Mesenchymal stem cell (in vitro differentiated cells and primary cell): ENCODE measurements around the gene KCNJ10.

Source experiments
- DNase-seq: peaks from one replicate; pipeline ENCODE4 v3.0.0-alpha.2; 2013
- H2AFZ ChIP-seq: one replicate; pipeline ENCODE4 v1.6.1; 2013; ENCODE audit warnings: low read depth, mild to moderate bottlenecking, control low read depth, inconsistent platforms, low read length, moderate library complexity
- H2AK5ac ChIP-seq: 2 replicates; pipeline ENCODE4 v1.6.1; 2013; ENCODE audit warnings: low read length, moderate library complexity, mild to moderate bottlenecking, inconsistent platforms; ENCODE audit not compliant: severe bottlenecking
- H2BK120ac ChIP-seq: one replicate; pipeline ENCODE4 v1.6.1; 2013; ENCODE audit warnings: low read depth, mild to moderate bottlenecking, inconsistent platforms, low read length, moderate library complexity
- H2BK12ac ChIP-seq, 2 experiments: one replicate each; pipeline ENCODE4 v1.6.1; 2013; ENCODE audit warnings: inconsistent platforms in 2 of 2, low read length in 2 of 2, mild to moderate bottlenecking in 2 of 2, moderate library complexity in 2 of 2, control low read depth in 1 of 2
- H2BK15ac ChIP-seq: one replicate; pipeline ENCODE4 v1.6.1; 2013; ENCODE audit warnings: mild to moderate bottlenecking, low read depth, inconsistent platforms; ENCODE audit not compliant: poor library complexity, severe bottlenecking
- H2BK5ac ChIP-seq: 2 replicates; pipeline ENCODE4 v1.6.1; 2013; ENCODE audit warnings: low read depth, mild to moderate bottlenecking, low read length, control low read depth, inconsistent platforms; ENCODE audit not compliant: poor library complexity, severe bottlenecking
- H3K14ac ChIP-seq, 2 experiments: one replicate each; pipeline ENCODE4 v1.6.1; 2013; ENCODE audit warnings: inconsistent platforms in 2 of 2, low read length in 2 of 2, control low read depth in 1 of 2, mild to moderate bottlenecking in 1 of 2, moderate library complexity in 1 of 2
- H3K18ac ChIP-seq, 2 experiments: one replicate each; pipeline ENCODE4 v1.6.1; 2013; ENCODE audit warnings: inconsistent platforms in 2 of 2, low read length in 2 of 2, control low read depth in 1 of 2, low read depth in 1 of 2, mild to moderate bottlenecking in 1 of 2
- H3K23ac ChIP-seq, 2 experiments: one replicate each; pipeline ENCODE4 v1.6.1; 2013; ENCODE audit warnings: inconsistent platforms in 2 of 2, low read length in 2 of 2, mild to moderate bottlenecking in 2 of 2, moderate library complexity in 2 of 2, control low read depth in 1 of 2
- H3K27ac ChIP-seq: 2 replicates; pipeline ENCODE4 v1.5.1; 2013; ENCODE audit warnings: mild to moderate bottlenecking, moderate library complexity, low read length, control low read depth, inconsistent platforms; ENCODE audit not compliant: poor library complexity, severe bottlenecking
- H3K27me3 ChIP-seq, 2 experiments: 2 replicates each; pipeline versions ENCODE4 v1.6.1 to v1.7.0; 2013; ENCODE audit warnings: low read length in 2 of 2, mild to moderate bottlenecking in 2 of 2, moderate library complexity in 2 of 2, control low read depth in 1 of 2, inconsistent platforms in 1 of 2; ENCODE audit not compliant: control insufficient read depth in 1 of 2, insufficient read depth in 1 of 2
- H3K36me3 ChIP-seq, 2 experiments: 2 replicates each; pipeline versions ENCODE4 v1.6.1 to v1.7.0; 2013; ENCODE audit warnings: low read length in 2 of 2, control low read depth in 1 of 2, inconsistent platforms in 1 of 2, low read depth in 1 of 2, mild to moderate bottlenecking in 1 of 2; ENCODE audit not compliant: insufficient read depth in 2 of 2, control insufficient read depth in 1 of 2
- H3K4ac ChIP-seq, 2 experiments: one replicate each; pipeline ENCODE4 v1.6.1; 2013; ENCODE audit warnings: inconsistent platforms in 2 of 2, low read length in 2 of 2, mild to moderate bottlenecking in 2 of 2, moderate library complexity in 2 of 2, control low read depth in 1 of 2, low read depth in 1 of 2
- H3K4me1 ChIP-seq: 2 replicates; pipeline ENCODE4 v1.6.1; 2013; ENCODE audit warnings: low read depth, low read length, control low read depth; ENCODE audit not compliant: control insufficient read depth, insufficient read depth
- H3K4me2 ChIP-seq: 2 replicates; pipeline ENCODE4 v1.6.1; 2013; ENCODE audit warnings: low read length, mild to moderate bottlenecking, inconsistent platforms; ENCODE audit not compliant: poor library complexity, severe bottlenecking
- H3K4me3 ChIP-seq, 2 experiments: 2 replicates each; pipeline versions ENCODE4 v1.5.1 to v1.7.0; 2013; ENCODE audit warnings: low read length in 2 of 2, mild to moderate bottlenecking in 2 of 2, control low read depth in 1 of 2, low read depth in 1 of 2; ENCODE audit not compliant: insufficient read depth in 1 of 2
- H3K79me1 ChIP-seq: replicated peaks from 2 replicates; pipeline ENCODE4 v1.6.1; 2013; ENCODE audit warnings: mild to moderate bottlenecking, control low read depth, low read length, inconsistent platforms; ENCODE audit not compliant: poor library complexity, severe bottlenecking
- H3K9ac ChIP-seq: 2 replicates; pipeline ENCODE4 v1.7.0; 2013; ENCODE audit warnings: mild to moderate bottlenecking, low read length, moderate library complexity
- H3K9me3 ChIP-seq: 2 replicates; pipeline ENCODE4 v1.7.0; 2013; ENCODE audit warnings: mild to moderate bottlenecking, low read length; ENCODE audit not compliant: control insufficient read depth
- H4K8ac ChIP-seq: one replicate; pipeline ENCODE4 v1.6.1; 2013; ENCODE audit warnings: inconsistent platforms, mild to moderate bottlenecking, low read length, moderate library complexity
- H4K91ac ChIP-seq: one replicate; pipeline ENCODE4 v1.6.1; 2013; ENCODE audit warnings: mild to moderate bottlenecking, low read length, inconsistent platforms
- WGBS: methylation state at CpG from one replicate; pipeline ENCODE4 v1.1.7; 2013; ENCODE audit warnings: mixed read lengths; 5-methylcytosine and 5-hydroxymethylcytosine counted together

Gene KCNJ10

GRCh38 chr1:160116283-160117147, 46.6 kb upstream of the KCNJ10 start:
- Histone ChIP-seq H3K14ac (no peak overlapping the region), H3K4me3 (no peak overlapping the region), H3K27me3 (peaks cover 51 to 64% of the 10 kb centered on the region in 2 experiments), H3K27ac (no peak overlapping the region), H4K8ac (no peak overlapping the region), H2AK5ac (no peak overlapping the region), H2BK120ac (no peak overlapping the region), H4K91ac (no peak overlapping the region), H2BK5ac (no peak overlapping the region), H3K23ac (no peak overlapping the region), H2AFZ (peak overlapping the region; percentile 14), H3K4me1 (peaks cover 16% of the 10 kb centered on the region), H3K36me3 (no peaks in the 10 kb centered on the region), H3K79me1 (no peaks in the 10 kb centered on the region), H3K9ac (no peak overlapping the region), H3K4me2 (no peak overlapping the region), H3K9me3 (no peaks in the 10 kb centered on the region), H3K4ac (no peak overlapping the region), H2BK12ac (no peak overlapping the region), H2BK15ac (no peak overlapping the region), H3K18ac (no peak overlapping the region)
- 72% methylated on average over 12 of the region's 12 CpGs for WGBS
- DNase-seq = peak; percentile 29

GRCh38 chr1:160115545-160116282, 45.8 kb upstream of the KCNJ10 start, which contains the start of gene ATP1A2:
Gene ATP1A2 (plus strand): TSS chr1:160115759. CDS start chr1:160115862, 103 bp downstream.
- Histone ChIP-seq H3K14ac (no peak within 1 kb of the TSS), H2BK15ac (no peak within 1 kb of the TSS), H3K9me3 (no peaks in the 10 kb centered on the region), H2BK120ac (no peak within 1 kb of the TSS), H2BK12ac (no peak within 1 kb of the TSS), H3K23ac (no peak within 1 kb of the TSS), H3K4me2 (no peak within 1 kb of the TSS), H2AK5ac (no peak within 1 kb of the TSS), H3K4ac (no peak within 1 kb of the TSS), H2BK5ac (no peak within 1 kb of the TSS), H4K8ac (no peak within 1 kb of the TSS), H3K27me3 (peaks cover 51 to 69% of the 10 kb centered on the region in 2 experiments), H3K4me1 (peaks cover 16% of the 10 kb centered on the region), H3K36me3 (no peaks in the 10 kb centered on the region), H3K9ac (no peak within 1 kb of the TSS), H3K18ac (no peak within 1 kb of the TSS), H4K91ac (no peak within 1 kb of the TSS), H3K27ac (no peak within 1 kb of the TSS), H2AFZ (no peak within 1 kb of the TSS), H3K4me3 (no peak within 1 kb of the TSS), H3K79me1 (no peaks in the 10 kb centered on the region)
- WGBS = 23% methylated on average over 14 of the region's 16 CpGs
- DNase-seq = no peak

GRCh38 chr1:160114085-160114484, 44.1 kb upstream of the KCNJ10 start:
- no peak overlapping the region for H3K4ac ChIP-seq
- H3K18ac ChIP-seq = no peak overlapping the region
- H2BK15ac ChIP-seq = no peak overlapping the region
- no peak overlapping the region for H2AK5ac ChIP-seq
- peaks cover 20% of the 10 kb centered on the region for H3K4me1 ChIP-seq
- H2BK120ac ChIP-seq = no peak overlapping the region
- no peak overlapping the region for H3K23ac ChIP-seq
- no peak overlapping the region for H3K9ac ChIP-seq
- no peak overlapping the region for H2AFZ ChIP-seq
- no peak overlapping the region for H3K14ac ChIP-seq
- WGBS = 57% methylated on average over 4 of the region's 4 CpGs
- no peaks in the 10 kb centered on the region for H3K9me3 ChIP-seq
- H3K27me3 ChIP-seq = peaks cover 54 to 82% of the 10 kb centered on the region in 2 experiments
- no peak overlapping the region for H2BK12ac ChIP-seq
- H4K91ac ChIP-seq = no peak overlapping the region
- H3K27ac ChIP-seq = no peak overlapping the region
- no peak overlapping the region for H3K4me2 ChIP-seq
- H2BK5ac ChIP-seq = no peak overlapping the region
- H3K36me3 ChIP-seq = no peaks in the 10 kb centered on the region
- no peak overlapping the region for H4K8ac ChIP-seq
- DNase-seq = no peak
- no peaks in the 10 kb centered on the region for H3K79me1 ChIP-seq
- no peak overlapping the region for H3K4me3 ChIP-seq

GRCh38 chr1:160113407-160113806, 43.4 kb upstream of the KCNJ10 start:
- no peak for DNase-seq
- no peak overlapping the region for H4K8ac ChIP-seq
- 84% methylated on average over 8 of the region's 8 CpGs for whole genome bisulfite sequencing
- H3K9me3 ChIP-seq = no peaks in the 10 kb centered on the region
- no peak overlapping the region for H3K18ac ChIP-seq
- peaks cover 50 to 76% of the 10 kb centered on the region in 2 experiments for H3K27me3 ChIP-seq
- H2BK5ac ChIP-seq = no peak overlapping the region
- H2BK15ac ChIP-seq = no peak overlapping the region
- H2AK5ac ChIP-seq = no peak overlapping the region
- H3K4me2 ChIP-seq = no peak overlapping the region
- no peak overlapping the region for H3K23ac ChIP-seq
- H3K4ac ChIP-seq = no peak overlapping the region
- H2AFZ ChIP-seq = no peak overlapping the region
- H2BK12ac ChIP-seq = no peak overlapping the region
- no peaks in the 10 kb centered on the region for H3K79me1 ChIP-seq
- no peak overlapping the region for H3K4me3 ChIP-seq
- no peak overlapping the region for H2BK120ac ChIP-seq
- no peak overlapping the region for H4K91ac ChIP-seq
- no peaks in the 10 kb centered on the region for H3K36me3 ChIP-seq
- H3K14ac ChIP-seq = no peak overlapping the region
- H3K9ac ChIP-seq = no peak overlapping the region
- H3K27ac ChIP-seq = no peak overlapping the region
- H3K4me1 ChIP-seq = peaks cover 23% of the 10 kb centered on the region
